Upper lobe of right lung (tissue), 1 donor: ENCODE measurements around the gene C14orf132. TPM values are rescaled to one million over a fixed set of nuclear protein-coding genes. Genes with fewer than 3 reads are reported as not detected.

ENCODE experiments used
- ATAC-seq: fragments of 200-7000 bp; cut with Tn5 transposase; one replicate; pipeline ENCODE4 v1.9.1; 2020; ENCODE audit warnings: mild to moderate bottlenecking, moderate library complexity
- DNase-seq: peaks from one replicate; pipeline ENCODE4 v3.0.0-alpha.2; 2020
- H3K27ac ChIP-seq: fragments of 200-600 bp; one replicate; pipeline ENCODE4 v1.8.0; 2022
- H3K27me3 ChIP-seq: fragments of 200-600 bp; one replicate; pipeline ENCODE4 v1.8.0; 2022; ENCODE audit warnings: mild to moderate bottlenecking
- H3K36me3 ChIP-seq: fragments of 200-600 bp; one replicate; pipeline ENCODE4 v1.8.0; 2022
- H3K4me1 ChIP-seq: fragments of 200-600 bp; one replicate; pipeline ENCODE4 v1.8.0; 2022
- H3K4me3 ChIP-seq: fragments of 200-600 bp; one replicate; pipeline ENCODE4 v1.8.0; 2022; ENCODE audit warnings: mild to moderate bottlenecking
- H3K9me3 ChIP-seq: fragments of 200-600 bp; one replicate; pipeline ENCODE4 v1.8.0; 2022
- intact Hi-C: fragments of 100-400 bp; cut with DNase I; formaldehyde crosslinking; loops from one replicate; pipeline ENCODE4 v1.11.0; 2022
- total RNA-seq: library from RNA; stranded (reverse); fragmentation: NEBNext Ultra II Directional; extraction: Animal tissue kit (Norgen Biotek cat#: 25700); gene quantifications from one replicate; pipeline ENCODE4 v1.2.1, GENCODE V29; 2021
- TF ChIP-seq, protein P1 (sequence below): fragments of 200-600 bp; IDR thresholded peaks from one replicate; pipeline ENCODE4 v1.8.0; 2022; ENCODE audit warnings: antibody characterized with exemption
- donor health status: DM: no; HTN: yes; CAD: no; lungs with severe emphysema.

Gene C14orf132
- total RNA-seq, 1 donor from 2014 or later = 63.1 TPM

DNA sequence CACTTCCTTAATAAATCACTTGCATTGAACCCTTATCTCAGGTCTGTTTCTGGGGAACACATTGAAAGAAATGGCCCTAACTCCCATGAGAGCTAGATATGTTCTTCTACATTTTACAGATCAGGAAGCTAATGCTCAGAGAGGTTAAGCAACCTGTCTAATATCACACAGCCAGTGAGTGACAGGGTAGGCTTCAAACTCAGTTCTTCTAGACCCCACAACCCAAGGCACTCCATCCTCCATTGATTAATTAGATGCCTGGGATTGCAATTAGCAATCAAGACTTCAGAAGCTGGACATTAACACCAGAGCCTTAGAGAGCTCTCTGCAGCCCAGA, 59.8 kb downstream of the C14orf132 start:
- intact Hi-C loops = loop anchor here (5.0 kb wide), 1 partner anchor 102 kb away; no protein-coding TSS in a partner anchor
- Histone ChIP-seq H3K9me3 (no peaks in the 10 kb centered on the region), H3K4me3 (no peak overlapping the region), H3K4me1 (peaks cover 8% of the 10 kb centered on the region), H3K36me3 (no peaks in the 10 kb centered on the region), H3K27ac (no peak overlapping the region), H3K27me3 (no peaks in the 10 kb centered on the region)
- ATAC-seq (no peak), DNase-seq (no peak)
- TF ChIP-seq, protein P1, sequence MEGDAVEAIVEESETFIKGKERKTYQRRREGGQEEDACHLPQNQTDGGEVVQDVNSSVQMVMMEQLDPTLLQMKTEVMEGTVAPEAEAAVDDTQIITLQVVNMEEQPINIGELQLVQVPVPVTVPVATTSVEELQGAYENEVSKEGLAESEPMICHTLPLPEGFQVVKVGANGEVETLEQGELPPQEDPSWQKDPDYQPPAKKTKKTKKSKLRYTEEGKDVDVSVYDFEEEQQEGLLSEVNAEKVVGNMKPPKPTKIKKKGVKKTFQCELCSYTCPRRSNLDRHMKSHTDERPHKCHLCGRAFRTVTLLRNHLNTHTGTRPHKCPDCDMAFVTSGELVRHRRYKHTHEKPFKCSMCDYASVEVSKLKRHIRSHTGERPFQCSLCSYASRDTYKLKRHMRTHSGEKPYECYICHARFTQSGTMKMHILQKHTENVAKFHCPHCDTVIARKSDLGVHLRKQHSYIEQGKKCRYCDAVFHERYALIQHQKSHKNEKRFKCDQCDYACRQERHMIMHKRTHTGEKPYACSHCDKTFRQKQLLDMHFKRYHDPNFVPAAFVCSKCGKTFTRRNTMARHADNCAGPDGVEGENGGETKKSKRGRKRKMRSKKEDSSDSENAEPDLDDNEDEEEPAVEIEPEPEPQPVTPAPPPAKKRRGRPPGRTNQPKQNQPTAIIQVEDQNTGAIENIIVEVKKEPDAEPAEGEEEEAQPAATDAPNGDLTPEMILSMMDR = no peak

DNA sequence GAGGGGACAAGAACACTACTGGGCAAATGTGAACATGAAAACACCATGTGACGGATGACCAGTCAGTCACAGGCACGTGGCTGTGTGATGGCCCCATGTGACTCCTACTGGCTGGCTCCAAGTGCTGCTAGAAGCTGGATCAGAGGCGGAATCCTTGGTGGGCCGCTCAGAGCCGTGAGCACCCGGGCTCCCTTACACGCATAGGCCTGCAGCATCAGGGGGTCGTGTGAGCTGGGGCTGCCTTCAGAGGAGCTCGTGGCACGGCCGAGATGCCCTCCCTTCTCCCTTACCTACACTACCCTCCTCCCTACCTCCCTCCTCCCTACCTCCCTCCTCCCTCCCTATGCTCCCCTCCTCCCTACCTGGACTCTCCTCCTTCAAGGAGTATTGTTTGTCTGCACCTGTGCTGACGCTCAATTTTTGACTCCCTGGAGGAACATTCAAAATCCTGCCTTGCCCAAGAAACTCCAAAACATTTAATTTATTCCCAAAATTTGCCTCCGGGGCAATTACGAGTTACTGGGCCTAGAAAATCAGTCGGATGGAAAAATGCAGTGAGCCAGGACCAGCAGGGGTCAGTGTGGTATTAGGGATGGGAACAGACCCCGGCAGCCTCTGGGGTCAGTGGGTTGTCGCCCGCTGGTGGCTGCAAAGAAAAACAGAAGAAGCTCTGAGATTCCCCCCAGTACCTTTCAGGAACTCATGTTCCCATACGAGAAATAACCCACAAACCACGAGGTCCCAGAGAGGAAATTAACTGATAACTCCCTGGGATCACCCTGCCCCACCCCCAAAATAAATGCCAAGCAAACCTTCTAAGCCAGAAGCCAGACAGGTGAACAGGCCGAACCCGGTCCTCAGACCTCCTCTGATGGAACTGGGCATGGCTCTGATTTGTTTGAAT, 61.3 kb downstream of the C14orf132 start:
- no peaks in the 10 kb centered on the region for H3K36me3 ChIP-seq
- H3K4me1 ChIP-seq = peaks cover 8% of the 10 kb centered on the region
- H3K9me3 ChIP-seq = no peaks in the 10 kb centered on the region
- H3K4me3 ChIP-seq = no peak overlapping the region
- ATAC-seq (peak; percentile 67), DNase-seq (peak; percentile 80)
- H3K27me3 ChIP-seq = no peaks in the 10 kb centered on the region
- no peak overlapping the region for H3K27ac ChIP-seq
- intact Hi-C loops = loop anchor here (2.0 kb wide), 1 partner anchor 174 kb away; no protein-coding TSS in a partner anchor
- TF ChIP-seq, protein P1 = peak; percentile 88

GRCh38 chr14:96102081-96102856, 63.1 kb downstream of the C14orf132 start:
- DNase-seq = no peak
- peaks cover 8% of the 10 kb centered on the region for H3K4me1 ChIP-seq
- H3K27ac ChIP-seq = no peak overlapping the region
- no peak for ATAC-seq
- TF ChIP-seq, protein P1 = no peak
- no peak overlapping the region for H3K4me3 ChIP-seq
- H3K9me3 ChIP-seq = no peaks in the 10 kb centered on the region
- intact Hi-C loops = no loop called here
- no peaks in the 10 kb centered on the region for H3K27me3 ChIP-seq
- no peaks in the 10 kb centered on the region for H3K36me3 ChIP-seq

GRCh38 chr14:96103075-96103474, 63.9 kb downstream of the C14orf132 start:
- no peak for DNase-seq
- Histone ChIP-seq H3K27me3 (no peaks in the 10 kb centered on the region), H3K4me3 (no peak overlapping the region), H3K27ac (no peak overlapping the region), H3K36me3 (no peaks in the 10 kb centered on the region), H3K4me1 (peaks cover 8% of the 10 kb centered on the region), H3K9me3 (no peaks in the 10 kb centered on the region)
- no peak for ATAC-seq
- intact Hi-C loops = no loop called here
- TF ChIP-seq, protein P1 = no peak

- DNase-seq (no peak), ATAC-seq (no peak)
- intact Hi-C loops = no loop called here
- TF ChIP-seq, protein P1 = no peak
- Histone ChIP-seq H3K4me3 (no peak overlapping the region), H3K36me3 (no peaks in the 10 kb centered on the region), H3K4me1 (peaks cover 8% of the 10 kb centered on the region), H3K27me3 (no peaks in the 10 kb centered on the region), H3K9me3 (no peaks in the 10 kb centered on the region), H3K27ac (no peak overlapping the region)
Measured at GRCh38 chr14:96103560-96104460, 64.6 kb downstream of the C14orf132 start.
